Measurements from ENCODE around the gene GRIN3A.

DNA sequence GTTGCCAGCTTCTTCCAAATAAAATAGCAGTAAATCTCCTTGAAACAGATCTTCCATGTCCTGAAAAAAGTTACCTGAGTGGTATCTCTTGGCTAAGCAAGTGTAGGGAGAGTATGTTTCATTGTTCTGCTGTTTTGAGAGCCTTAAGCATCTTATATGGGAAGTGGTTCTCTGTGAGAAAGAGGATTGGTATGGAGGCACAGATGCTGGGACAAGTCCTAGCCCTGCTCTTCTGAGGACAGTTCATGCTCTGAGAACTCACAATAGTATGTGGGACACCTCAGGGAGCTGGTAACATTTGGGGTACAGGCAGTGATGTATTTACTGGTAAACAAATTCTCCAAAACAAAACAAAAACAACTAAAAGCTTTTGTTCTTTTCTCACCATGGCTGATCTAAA lies 145.7 kb downstream of the GRIN3A start:
- TF ChIP-seq, protein P1, sequence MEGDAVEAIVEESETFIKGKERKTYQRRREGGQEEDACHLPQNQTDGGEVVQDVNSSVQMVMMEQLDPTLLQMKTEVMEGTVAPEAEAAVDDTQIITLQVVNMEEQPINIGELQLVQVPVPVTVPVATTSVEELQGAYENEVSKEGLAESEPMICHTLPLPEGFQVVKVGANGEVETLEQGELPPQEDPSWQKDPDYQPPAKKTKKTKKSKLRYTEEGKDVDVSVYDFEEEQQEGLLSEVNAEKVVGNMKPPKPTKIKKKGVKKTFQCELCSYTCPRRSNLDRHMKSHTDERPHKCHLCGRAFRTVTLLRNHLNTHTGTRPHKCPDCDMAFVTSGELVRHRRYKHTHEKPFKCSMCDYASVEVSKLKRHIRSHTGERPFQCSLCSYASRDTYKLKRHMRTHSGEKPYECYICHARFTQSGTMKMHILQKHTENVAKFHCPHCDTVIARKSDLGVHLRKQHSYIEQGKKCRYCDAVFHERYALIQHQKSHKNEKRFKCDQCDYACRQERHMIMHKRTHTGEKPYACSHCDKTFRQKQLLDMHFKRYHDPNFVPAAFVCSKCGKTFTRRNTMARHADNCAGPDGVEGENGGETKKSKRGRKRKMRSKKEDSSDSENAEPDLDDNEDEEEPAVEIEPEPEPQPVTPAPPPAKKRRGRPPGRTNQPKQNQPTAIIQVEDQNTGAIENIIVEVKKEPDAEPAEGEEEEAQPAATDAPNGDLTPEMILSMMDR (IDR thresholded peaks at IDR 0.05; ENCODE audit: low read depth, low read length, poor library complexity, severe bottlenecking), result no peak
- TF ChIP-seq EZH2phosphoT487 (IDR thresholded peaks at IDR 0.05; ENCODE audit: borderline replicate concordance, low read length), result no peak
